ENCODE data around the gene IL21R. TPM values are rescaled to one million over a fixed set of nuclear protein-coding genes. Genes with fewer than 3 reads are reported as not detected.

IL21R gene
- total and polyA plus RNA-seq, 9 of the 15 experiments (the other 6 are each of a cell fraction or from before 2014, with no cell fraction given), result 0.04 to 0.34 (median 0.18) TPM; not detected in 1

GRCh38 chr16:27430923-27431484 lies 29.0 kb downstream of the IL21R start (continued):
- TF ChIP-seq PBX2 (CRISPR knock-in tag; IDR thresholded peaks at IDR 0.05; ENCODE audit: low read depth) (no peak), PBX2 (tag; conservative IDR thresholded peaks at IDR 0.05; ENCODE audit: low read depth) (0 out of 2 replicates have a peak, but pooled peaks have one; percentile 23), MAFK (IDR thresholded peaks at IDR 0.05; ENCODE audit: low read length) (peak; percentile 46; the same call in 1 of the 2 replicates), MTA1 (IDR thresholded peaks at IDR 0.05; ENCODE audit: borderline replicate concordance) (no peak), SNIP1 (IDR thresholded peaks at IDR 0.05; ENCODE audit: low read depth) (no peak), MNT (conservative IDR thresholded peaks at IDR 0.05) (peak in 1 of 2 experiments; percentile 47; a peak in 1 of 4 replicates), ZNF121 (CRISPR knock-in tag; conservative IDR thresholded peaks at IDR 0.05) (0 out of 2 replicates have a peak, but pooled peaks have one; percentile 2), CREB3 (tag; conservative IDR thresholded peaks at IDR 0.05; ENCODE audit: low read depth) (0 out of 2 replicates have a peak, but pooled peaks have one; percentile 46), CEBPG (CRISPR knock-in tag; IDR thresholded peaks at IDR 0.05) (no peak), CEBPG (tag; conservative IDR thresholded peaks at IDR 0.05 in 1 of 2, IDR thresholded peaks at IDR 0.05 in 1 of 2) (no peak), CXXC5 (CRISPR knock-in tag; IDR thresholded peaks at IDR 0.05) (0 out of 2 replicates have a peak, but pooled peaks have one; percentile 21), SMAD2 (IDR thresholded peaks at IDR 0.05; ENCODE audit: low read depth, low read length) (no peak), ZNF253 (CRISPR knock-in tag; conservative IDR thresholded peaks at IDR 0.05) (no peak), JUND (IDR thresholded peaks at IDR 0.05; ENCODE audit: borderline replicate concordance, low read depth, low read length) (peak; percentile 66; the same call in 1 of the 2 replicates), JUND (tag; IDR thresholded peaks at IDR 0.05; ENCODE audit: borderline replicate concordance, low read depth, low read length) (no peak; the same call in 2 of the 3 replicates), NBN (IDR thresholded peaks at IDR 0.05; ENCODE audit: low read depth) (0 out of 2 replicates have a peak, but pooled peaks have one; percentile 48)
